GM12878 (cell line): Measurements from ENCODE around the gene RAB22A. TPM values are rescaled to one million over a fixed set of nuclear protein-coding genes. Genes with fewer than 3 reads are reported as not detected.
A peak's percentile ranks its signal among the peaks of the same experiment; 100 is the strongest.

Source experiments
- ATAC-seq: fragments of 200-7000 bp; cut with Tn5 transposase; 3 replicates; pipeline ENCODE4 v1.9.1; 2020; ENCODE audit warnings: mild to moderate bottlenecking, moderate library complexity
- BruUV-seq: library from RNA; stranded (reverse); fragments of 400-500 nt; replicated peaks from 2 replicates; lab custom pipeline; 2021; lab: Mats Ljungman, UMichigan
- CTCF ChIA-PET: fragments of 300-600 bp; sonication (Branson Sonifier 250); formaldehyde crosslinking; extraction: SDS; loops from one replicate; lab custom pipeline; 2021; ENCODE audit warnings: inconsistent platforms; lab: Yijun Ruan, JAX
- POLR2A ChIA-PET: fragments of 350-600 bp; formaldehyde crosslinking; extraction: SDS; loops from one replicate; lab custom pipeline; 2021; ENCODE audit warnings: inconsistent platforms; lab: Charles Lee
- RAD21 ChIA-PET: fragments of 300-600 bp; sonication (Branson Sonifier 250); formaldehyde crosslinking; loops from one replicate; lab custom pipeline; 2023; ENCODE audit warnings: antibody characterized with exemption; ENCODE audit not compliant: unreplicated experiment; lab: Charles Lee
- SMC1A ChIA-PET: fragments of 300-600 bp; sonication (Branson Sonifier 250); formaldehyde crosslinking; loops from one replicate; lab custom pipeline; 2023; ENCODE audit not compliant: unreplicated experiment, uncharacterized antibody; lab: Charles Lee
- DNase-seq: peaks from one replicate; pipeline ENCODE4 v3.0.0-alpha.2; 2011; ENCODE audit warnings: low read depth, low spot score
- FAIRE-seq: peaks from 3 replicates; lab custom pipeline; 2011; peaks lifted over from hg19 to GRCh38; lab: Jason Lieb, UNC
- H2AFZ ChIP-seq: 2 replicates; pipeline ENCODE4 v1.6.0; 2011; ENCODE audit warnings: low read depth, low read length, control low read depth; ENCODE audit not compliant: control insufficient read depth
- H3K27ac ChIP-seq: 2 replicates; pipeline ENCODE4 v1.5.1; 2011; ENCODE audit warnings: control low read depth; ENCODE audit not compliant: control insufficient read depth, insufficient read depth
- H3K27me3 ChIP-seq, 2 experiments: replicated peaks in 1 of 2; 2 replicates each; pipeline versions ENCODE4 v1.6.0 to v1.6.1; 2011; ENCODE audit warnings: low read length in 1 of 2; ENCODE audit not compliant: control insufficient read depth in 2 of 2, insufficient read depth in 2 of 2
- H3K36me3 ChIP-seq, 2 experiments: 2 replicates each; pipeline ENCODE4 v1.5.1; 2011; ENCODE audit warnings: low read length in 1 of 2; ENCODE audit not compliant: control insufficient read depth in 2 of 2, insufficient read depth in 2 of 2
- H3K4me1 ChIP-seq: 2 replicates; pipeline ENCODE4 v1.6.1; 2011; ENCODE audit warnings: mild to moderate bottlenecking, low read length, moderate library complexity, mixed read lengths; ENCODE audit not compliant: control insufficient read depth, insufficient read depth
- H3K4me2 ChIP-seq: 2 replicates; pipeline ENCODE4 v1.6.0; 2011; ENCODE audit warnings: control low read depth; ENCODE audit not compliant: control insufficient read depth, insufficient read depth
- H3K4me3 ChIP-seq: fragments of 200-600 bp; sonication (generic); 2 replicates; pipeline ENCODE4 v1.5.1; 2016
- H3K79me2 ChIP-seq: 2 replicates; pipeline ENCODE4 v1.6.0; 2011; ENCODE audit warnings: low read length; ENCODE audit not compliant: control insufficient read depth, insufficient read depth
- H3K9ac ChIP-seq: 2 replicates; pipeline ENCODE4 v1.8.0; 2011; ENCODE audit warnings: low read length, control low read depth, mixed read lengths; ENCODE audit not compliant: control insufficient read depth, insufficient read depth
- H3K9me3 ChIP-seq: replicated peaks from 3 replicates; pipeline ENCODE4 v1.5.1; 2011; ENCODE audit warnings: mild to moderate bottlenecking, low read length; ENCODE audit not compliant: control insufficient read depth, insufficient read depth
- H4K20me1 ChIP-seq: 2 replicates; pipeline ENCODE4 v1.6.0; 2011; ENCODE audit not compliant: control insufficient read depth, insufficient read depth
- SPI1 ChIP-seq: IDR thresholded peaks from 2 replicates; pipeline ENCODE4 v1.6.1; 2011; ENCODE audit warnings: low read depth, mild to moderate bottlenecking, low read length, moderate library complexity, borderline replicate concordance; ENCODE audit not compliant: insufficient read depth
- WGBS: methylation state at CpG from one replicate; pipeline ENCODE4 v1.1.6; 2016; ENCODE audit warnings: low lambda C conversion rate; ENCODE audit not compliant: insufficient replicate concordance, insufficient coverage; ENCODE audit errors: missing lambda C conversion rate; 5-methylcytosine and 5-hydroxymethylcytosine counted together
- in situ Hi-C: fragments of 300-500 bp; cut with MboI; formaldehyde crosslinking; loops from 9 replicates; pipeline ENCODE4 v1.14.3; 2018; ENCODE audit warnings: mixed read lengths
- intact Hi-C: fragments of 100-400 bp; cut with micrococcal nuclease; formaldehyde crosslinking; loops from one replicate; pipeline ENCODE4 v1.14.2; 2022; ENCODE audit not compliant: unreplicated experiment
- polyA plus RNA-seq, 11 experiments: library from polyadenylated mRNA; depleted of rRNA in 4 of 11; unstranded in 6 of 11; stranded (reverse) in 5 of 11; fragments of >200 nt; fragmentation: Nextera tagmentation in 4 of 11; fragmentation: Illumina TruSeq in 1 of 11; extraction: Ambion mirVana in 4 of 11; extraction: Trizol in 1 of 11; gene quantifications; 1 replicate in 1 of 11; 2 replicates in 10 of 11; pipeline versions ENCODE4 v1.2.1 to v1.2.3, GENCODE V29; 2011 to 2016; ENCODE audit warnings: inconsistent platforms in 2 of 11, missing spikeins in 2 of 11, low read depth in 1 of 11
- total RNA-seq, 4 experiments: library from RNA; depleted of rRNA in 3 of 4; stranded (reverse); fragments of >200 nt in 3 of 4; fragmentation: Illumina TruSeq in 1 of 4; extraction: Trizol in 1 of 4; gene quantifications; 2 replicates each; pipeline versions ENCODE4 v1.2.1 to v1.2.3, GENCODE V29; 2013 to 2021
- TF ChIP-seq, protein P1 (sequence below): IDR thresholded peaks from 2 replicates; pipeline ENCODE4 v1.6.1; 2012; ENCODE audit warnings: improper control_type of control experiment, low read depth, low read length; ENCODE audit not compliant: insufficient replicate concordance

The RAB22A gene
- total and polyA plus RNA-seq, 10 of the 15 experiments (the other 5 are each of a cell fraction or from before 2014, with no cell fraction given), result 2.7 to 12.0 (median 10.0) TPM

DNA sequence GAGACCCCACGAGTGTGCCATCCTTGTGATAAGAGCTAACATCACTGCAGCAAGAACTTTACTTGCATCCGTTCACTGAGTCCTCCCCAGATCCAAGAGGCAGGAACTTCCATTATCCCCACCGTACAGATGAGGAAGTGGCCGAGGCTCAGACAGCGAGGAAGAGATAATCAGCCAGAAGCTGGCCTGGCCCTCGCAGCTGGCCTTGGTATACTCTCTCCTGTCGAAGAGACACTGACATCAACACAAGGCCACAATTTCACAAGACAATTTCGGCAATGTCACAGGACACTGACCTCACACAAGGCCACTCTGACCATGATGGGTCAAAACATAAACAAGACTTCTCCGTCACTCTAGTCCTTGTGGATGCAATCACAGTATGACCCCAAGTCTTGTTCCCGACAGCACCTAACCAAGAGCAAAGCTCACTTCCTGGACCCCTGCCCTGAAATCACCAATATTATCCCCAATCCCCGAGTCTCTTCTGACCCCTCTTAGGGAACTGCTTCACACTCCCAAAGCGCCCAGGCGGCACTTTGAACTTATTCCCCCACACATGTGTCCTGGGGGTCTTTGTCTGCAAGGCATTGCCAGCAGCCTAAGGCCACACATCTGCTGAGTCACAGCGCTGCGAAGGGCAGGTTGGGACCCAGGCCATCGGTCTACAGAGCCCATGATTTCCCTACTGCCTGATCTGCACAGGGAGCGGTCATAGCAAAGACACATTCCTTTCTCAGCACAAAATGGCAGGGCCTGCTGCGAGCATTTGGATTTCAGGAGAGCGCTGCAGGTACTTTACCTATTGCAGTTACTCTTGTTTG, 64.7 kb downstream of the RAB22A start:
- intact Hi-C loops (no loop called here), in situ Hi-C loops (no loop called here)
- Histone ChIP-seq H3K79me2 (no peaks in the 10 kb centered on the region), H3K4me1 (no peaks in the 10 kb centered on the region; the same call in 1 of the 2 replicates), H3K27ac (no peak overlapping the region), H3K4me3 (no peak overlapping the region), H3K36me3 (no peaks in the 10 kb centered on the region), H3K4me2 (no peak overlapping the region), H3K9me3 (no peaks in the 10 kb centered on the region), H3K9ac (no peak overlapping the region), H2AFZ (no peak overlapping the region), H4K20me1 (no peaks in the 10 kb centered on the region), H3K27me3 (no peaks in the 10 kb centered on the region)
- CTCF ChIA-PET, result interaction anchor here (0.8 kb wide), 1 partner anchor 41 kb away, joined by 3 read pairs; no protein-coding TSS in a partner anchor
- POLR2A ChIA-PET, result interaction anchor here (0.6 kb wide), 1 partner anchor 57 kb away, joined by 3 read pairs; no protein-coding TSS in a partner anchor
- BruUV-seq, result no TSS peak
- TF ChIP-seq SPI1, result peak; percentile 18; the same call in 1 of the 2 replicates
- TF ChIP-seq, protein P1, sequence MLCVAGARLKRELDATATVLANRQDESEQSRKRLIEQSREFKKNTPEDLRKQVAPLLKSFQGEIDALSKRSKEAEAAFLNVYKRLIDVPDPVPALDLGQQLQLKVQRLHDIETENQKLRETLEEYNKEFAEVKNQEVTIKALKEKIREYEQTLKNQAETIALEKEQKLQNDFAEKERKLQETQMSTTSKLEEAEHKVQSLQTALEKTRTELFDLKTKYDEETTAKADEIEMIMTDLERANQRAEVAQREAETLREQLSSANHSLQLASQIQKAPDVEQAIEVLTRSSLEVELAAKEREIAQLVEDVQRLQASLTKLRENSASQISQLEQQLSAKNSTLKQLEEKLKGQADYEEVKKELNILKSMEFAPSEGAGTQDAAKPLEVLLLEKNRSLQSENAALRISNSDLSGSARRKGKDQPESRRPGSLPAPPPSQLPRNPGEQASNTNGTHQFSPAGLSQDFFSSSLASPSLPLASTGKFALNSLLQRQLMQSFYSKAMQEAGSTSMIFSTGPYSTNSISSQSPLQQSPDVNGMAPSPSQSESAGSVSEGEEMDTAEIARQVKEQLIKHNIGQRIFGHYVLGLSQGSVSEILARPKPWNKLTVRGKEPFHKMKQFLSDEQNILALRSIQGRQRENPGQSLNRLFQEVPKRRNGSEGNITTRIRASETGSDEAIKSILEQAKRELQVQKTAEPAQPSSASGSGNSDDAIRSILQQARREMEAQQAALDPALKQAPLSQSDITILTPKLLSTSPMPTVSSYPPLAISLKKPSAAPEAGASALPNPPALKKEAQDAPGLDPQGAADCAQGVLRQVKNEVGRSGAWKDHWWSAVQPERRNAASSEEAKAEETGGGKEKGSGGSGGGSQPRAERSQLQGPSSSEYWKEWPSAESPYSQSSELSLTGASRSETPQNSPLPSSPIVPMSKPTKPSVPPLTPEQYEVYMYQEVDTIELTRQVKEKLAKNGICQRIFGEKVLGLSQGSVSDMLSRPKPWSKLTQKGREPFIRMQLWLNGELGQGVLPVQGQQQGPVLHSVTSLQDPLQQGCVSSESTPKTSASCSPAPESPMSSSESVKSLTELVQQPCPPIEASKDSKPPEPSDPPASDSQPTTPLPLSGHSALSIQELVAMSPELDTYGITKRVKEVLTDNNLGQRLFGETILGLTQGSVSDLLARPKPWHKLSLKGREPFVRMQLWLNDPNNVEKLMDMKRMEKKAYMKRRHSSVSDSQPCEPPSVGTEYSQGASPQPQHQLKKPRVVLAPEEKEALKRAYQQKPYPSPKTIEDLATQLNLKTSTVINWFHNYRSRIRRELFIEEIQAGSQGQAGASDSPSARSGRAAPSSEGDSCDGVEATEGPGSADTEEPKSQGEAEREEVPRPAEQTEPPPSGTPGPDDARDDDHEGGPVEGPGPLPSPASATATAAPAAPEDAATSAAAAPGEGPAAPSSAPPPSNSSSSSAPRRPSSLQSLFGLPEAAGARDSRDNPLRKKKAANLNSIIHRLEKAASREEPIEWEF, result no peak
- no peak for FAIRE-seq
- no peak for ATAC-seq
- 80% methylated on average over 19 of the region's 19 CpGs for WGBS
- SMC1A ChIA-PET, result no interaction called here
- DNase-seq, result no peak
- RAD21 ChIA-PET, result no interaction called here
